KOPT-K1 (cell line): Measurements from ENCODE around the gene OR6B1.

Experiments
- H3K27ac ChIP-seq: fragments of 200-600 bp; sonication (generic); 2 replicates; pipeline ENCODE4 v1.5.1; 2016; ENCODE audit warnings: antibody characterized with exemption, mild to moderate bottlenecking, low read depth, low read length; ENCODE audit not compliant: poor library complexity, severe bottlenecking
- H3K36me3 ChIP-seq: fragments of 200-600 bp; sonication (generic); 2 replicates; pipeline ENCODE4 v1.5.1; 2017; ENCODE audit warnings: antibody characterized with exemption, mild to moderate bottlenecking, low read length, moderate library complexity; ENCODE audit not compliant: insufficient read depth
- H3K9me3 ChIP-seq: fragments of 200-600 bp; sonication (generic); 2 replicates; pipeline ENCODE4 v1.5.1; 2017; ENCODE audit warnings: antibody characterized with exemption, low read length, mild to moderate bottlenecking; ENCODE audit not compliant: insufficient read depth, poor library complexity, severe bottlenecking

OR6B1 gene

DNA sequence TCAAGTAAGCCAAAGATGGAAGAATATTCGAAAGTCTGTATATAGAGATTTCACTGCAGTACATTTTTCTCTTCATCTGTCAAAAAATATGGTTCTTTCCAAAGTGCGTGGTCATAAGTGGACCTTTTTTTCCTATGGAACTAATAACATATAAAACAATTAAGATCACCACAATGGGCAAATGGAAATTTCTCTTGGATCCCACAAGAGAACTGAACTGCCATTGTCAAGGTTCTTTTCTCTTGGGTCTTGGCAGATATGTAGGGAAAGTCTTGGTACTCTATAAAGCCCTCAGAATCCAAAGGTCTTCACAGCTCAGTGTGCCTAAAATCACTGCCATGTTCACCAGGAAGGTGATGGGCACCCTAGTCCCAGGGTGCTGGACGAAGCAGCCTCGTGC is at the start of gene OR6B1:
Gene OR6B1 (plus strand): TSS at position 301 of the 400 bp plus-strand sequence. CDS start 3,677 bp downstream, outside the sequence.
- Histone ChIP-seq H3K36me3 (no peaks in the 10 kb centered on the region), H3K9me3 (no peaks in the 10 kb centered on the region), H3K27ac (no peak within 1 kb of the TSS)

- Histone ChIP-seq H3K36me3 (no peaks in the 10 kb centered on the region), H3K9me3 (no peaks in the 10 kb centered on the region), H3K27ac (no peak overlapping the region)
Observed at GRCh38 chr7:143953421-143953820, 46.7 kb upstream of the OR6B1 start.

DNA sequence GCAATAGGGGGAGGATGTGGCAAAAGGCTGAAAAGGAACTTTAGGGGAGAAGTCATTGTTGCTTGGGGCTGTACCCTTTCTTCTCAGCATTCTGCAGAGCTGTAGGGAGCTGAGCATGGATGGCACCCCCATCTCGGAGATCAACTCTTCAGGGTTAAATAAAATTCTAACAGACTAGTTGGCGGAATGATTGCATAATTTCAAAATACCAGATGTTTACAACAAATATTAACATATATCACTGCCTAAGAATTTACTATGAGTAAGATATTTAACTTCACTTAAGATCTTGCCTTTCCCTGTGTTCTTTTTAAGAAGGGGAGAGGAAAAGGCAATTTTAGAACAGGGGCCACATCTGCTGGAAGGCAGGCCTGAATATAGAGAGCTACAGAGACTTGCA is 46.0 kb upstream of the OR6B1 start:
- Histone ChIP-seq H3K9me3 (no peaks in the 10 kb centered on the region), H3K27ac (no peak overlapping the region), H3K36me3 (no peaks in the 10 kb centered on the region)

GRCh38 chr7:143954544-143954943 is 45.6 kb upstream of the OR6B1 start, which contains the start of gene OR2F1:
TSS of gene OR2F1 (plus strand) at chr7:143954844. CDS start at chr7:143959971, 5,127 bp downstream.
- H3K36me3 ChIP-seq = no peaks in the 10 kb centered on the region
- no peak within 1 kb of the TSS for H3K27ac ChIP-seq
- no peaks in the 10 kb centered on the region for H3K9me3 ChIP-seq

DNA sequence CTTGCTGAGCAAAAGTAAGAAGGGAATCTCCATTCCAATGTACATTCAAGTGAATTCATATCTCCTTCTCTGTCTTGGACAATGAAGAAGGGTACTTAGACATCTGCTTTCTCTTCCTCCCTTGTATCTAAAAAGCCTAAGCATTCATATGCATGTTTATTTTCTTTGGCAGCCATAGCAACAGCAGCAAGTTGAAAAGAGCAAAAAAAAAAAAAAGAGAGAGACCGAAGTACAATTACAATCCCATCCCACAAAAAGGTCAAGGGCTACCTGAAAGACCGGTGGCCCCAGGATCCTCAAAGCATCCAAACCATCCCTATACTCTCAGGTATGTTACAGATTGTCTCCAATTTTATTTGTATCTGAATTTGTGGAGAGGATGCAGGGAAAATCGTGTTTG is 41.3 kb upstream of the OR6B1 start:
- Histone ChIP-seq H3K36me3 (no peaks in the 10 kb centered on the region), H3K27ac (no peak overlapping the region), H3K9me3 (no peaks in the 10 kb centered on the region)

- Histone ChIP-seq H3K27ac (no peak overlapping the region), H3K9me3 (no peaks in the 10 kb centered on the region), H3K36me3 (no peaks in the 10 kb centered on the region)
Observed at GRCh38 chr7:143960813-143961610, 39.1 kb upstream of the OR6B1 start.

- no peak overlapping the region for H3K27ac ChIP-seq
Observed at GRCh38 chr7:143965280-143965679, 34.8 kb upstream of the OR6B1 start.

DNA sequence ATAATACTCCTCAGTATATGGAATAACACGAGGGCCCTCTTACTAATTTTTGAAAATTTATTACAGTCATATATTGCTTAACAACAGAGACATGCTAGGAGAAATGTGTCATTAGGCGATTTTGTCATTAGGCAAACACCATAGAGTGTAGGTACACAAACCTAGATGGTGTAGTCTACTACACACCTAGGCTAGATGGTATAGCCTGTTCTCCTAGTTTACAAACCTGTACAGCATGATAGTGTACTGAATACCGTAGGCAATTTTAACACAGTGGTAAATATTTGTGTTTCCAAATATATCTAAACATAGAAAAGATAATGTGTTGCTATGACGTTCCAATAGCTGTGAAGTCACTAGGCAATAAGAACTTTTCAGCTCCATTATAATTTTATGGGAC is 32.7 kb upstream of the OR6B1 start:
- H3K36me3 ChIP-seq = no peaks in the 10 kb centered on the region
- no peak overlapping the region for H3K27ac ChIP-seq
- H3K9me3 ChIP-seq = no peaks in the 10 kb centered on the region

More at GRCh38 chr7:143965280-143965679, 34.8 kb upstream of the OR6B1 start:
- H3K36me3 ChIP-seq = no peaks in the 10 kb centered on the region
- no peaks in the 10 kb centered on the region for H3K9me3 ChIP-seq

GRCh38 chr7:143973870-143974416 is 26.2 kb upstream of the OR6B1 start:
- Histone ChIP-seq H3K9me3 (no peaks in the 10 kb centered on the region), H3K36me3 (no peaks in the 10 kb centered on the region), H3K27ac (no peak overlapping the region)

DNA sequence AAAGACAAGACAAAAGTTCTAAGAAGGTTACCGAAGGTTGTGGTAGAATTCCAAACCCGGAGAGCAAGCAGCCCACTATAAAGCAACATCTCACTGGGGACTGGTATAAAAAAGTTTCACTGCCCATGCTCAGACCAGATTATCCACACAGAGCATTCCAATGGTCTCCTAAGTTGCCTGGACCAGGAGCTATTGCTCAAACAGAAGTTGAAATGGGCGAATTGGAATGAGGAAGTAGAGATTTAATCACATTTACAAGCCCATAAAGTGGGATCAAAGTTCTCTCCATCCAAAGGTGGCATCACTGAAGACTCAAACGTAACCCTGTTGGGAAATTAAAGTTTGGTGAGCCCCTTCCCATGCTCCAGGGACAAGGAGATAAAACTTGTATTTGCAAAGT is 25.7 kb upstream of the OR6B1 start:
- no peaks in the 10 kb centered on the region for H3K9me3 ChIP-seq
- H3K27ac ChIP-seq = no peak overlapping the region
- no peaks in the 10 kb centered on the region for H3K36me3 ChIP-seq

GRCh38 chr7:143975617-143976016 is 24.5 kb upstream of the OR6B1 start:
- H3K27ac ChIP-seq = no peak overlapping the region
- H3K36me3 ChIP-seq = no peaks in the 10 kb centered on the region
- no peaks in the 10 kb centered on the region for H3K9me3 ChIP-seq

DNA sequence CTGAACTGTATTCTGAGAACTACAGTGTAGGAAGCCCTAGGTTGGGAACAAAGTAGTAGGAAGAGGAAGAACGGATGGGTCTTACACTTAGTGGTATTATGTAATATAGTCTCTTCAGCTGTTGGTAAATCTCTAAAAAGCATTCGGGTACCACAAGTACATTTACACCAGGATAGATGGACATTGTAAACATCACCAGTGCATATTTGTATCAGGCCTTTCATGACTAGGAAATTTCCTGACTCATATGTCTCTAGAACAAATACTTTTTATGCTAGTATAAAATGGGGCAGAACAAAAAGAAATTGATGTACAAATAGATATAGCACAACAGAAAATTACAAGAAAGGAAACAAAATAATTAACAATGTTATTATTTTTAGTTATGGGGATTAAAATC is 21.5 kb upstream of the OR6B1 start:
- no peaks in the 10 kb centered on the region for H3K9me3 ChIP-seq
- no peak overlapping the region for H3K27ac ChIP-seq
- no peaks in the 10 kb centered on the region for H3K36me3 ChIP-seq

GRCh38 chr7:143979359-143979758 is 20.8 kb upstream of the OR6B1 start:
- no peaks in the 10 kb centered on the region for H3K9me3 ChIP-seq
- H3K36me3 ChIP-seq = no peaks in the 10 kb centered on the region
- no peak overlapping the region for H3K27ac ChIP-seq

GRCh38 chr7:143979998-143980397 is 20.1 kb upstream of the OR6B1 start:
- Histone ChIP-seq H3K36me3 (no peaks in the 10 kb centered on the region), H3K9me3 (no peaks in the 10 kb centered on the region), H3K27ac (no peak overlapping the region)

GRCh38 chr7:143980746-143981510 is 19.2 kb upstream of the OR6B1 start:
- Histone ChIP-seq H3K27ac (no peak overlapping the region), H3K36me3 (no peaks in the 10 kb centered on the region), H3K9me3 (no peaks in the 10 kb centered on the region)
